ENCODE results near the gene TTLL9. TPM values are rescaled to one million over a fixed set of nuclear protein-coding genes. Genes with fewer than 3 reads are reported as not detected.

The TTLL9 gene
- total RNA-seq, 2 experiments from 2014 or later = not detected

GRCh38 chr20:31977080-31977479 lies 106.6 kb downstream of the TTLL9 start:
- POLR2A ChIA-PET = interaction anchor here (0.7 kb wide), 1 partner anchor 652 kb away, joined by 6 read pairs; no protein-coding TSS in a partner anchor
- TF ChIP-seq CTCF (IDR thresholded peaks at IDR 0.05) = no peak
- Mint-ChIP-seq H3K4me1 (ENCODE audit: low read depth) (no peaks in the 10 kb centered on the region), H3K9me3 (no peaks in the 10 kb centered on the region), H3K36me3 (ENCODE audit: low read depth) (no peaks in the 10 kb centered on the region), H3K27me3 (peaks cover 21% of the 10 kb centered on the region), H3K27ac (no peak overlapping the region), H3K4me3 (no peak overlapping the region)
- intact Hi-C loops (cut with micrococcal nuclease) = no loop called here
- CTCF ChIA-PET = no interaction called here
- DNase-seq (no peak), ATAC-seq (no peak)

- DNase-seq = no peak
- POLR2A ChIA-PET = interaction anchor here (0.6 to 0.8 kb wide), 2 partner anchors 10 to 305 kb away, joined by 3 to 4 read pairs; no protein-coding TSS in a partner anchor
- H3K36me3 Mint-ChIP-seq (ENCODE audit: low read depth) = no peaks in the 10 kb centered on the region
These were observed 109.4 kb downstream of the TTLL9 start for GRCh38 chr20:31979713-31980426.

GRCh38 chr20:31981784-31982183 lies 111.3 kb downstream of the TTLL9 start:
- ChIA-PET CTCF (no interaction called here), POLR2A (no interaction called here)
- intact Hi-C loops (cut with micrococcal nuclease) = no loop called here
- no peak overlapping the region for H3K27ac Mint-ChIP-seq
- no peaks in the 10 kb centered on the region for H3K4me1 Mint-ChIP-seq (ENCODE audit: low read depth)
- peaks cover 11% of the 10 kb centered on the region for H3K27me3 Mint-ChIP-seq
- no peak for TF ChIP-seq CTCF (IDR thresholded peaks at IDR 0.05)
- H3K4me3 Mint-ChIP-seq = no peak overlapping the region
- no peak for DNase-seq
- H3K9me3 Mint-ChIP-seq = no peaks in the 10 kb centered on the region
- H3K36me3 Mint-ChIP-seq (ENCODE audit: low read depth) = no peaks in the 10 kb centered on the region
- ATAC-seq = no peak

More at GRCh38 chr20:31979713-31980426, 109.4 kb downstream of the TTLL9 start:
- Mint-ChIP-seq H3K4me1 (ENCODE audit: low read depth) (no peaks in the 10 kb centered on the region), H3K27ac (no peak overlapping the region), H3K9me3 (no peaks in the 10 kb centered on the region), H3K4me3 (no peak overlapping the region), H3K27me3 (peaks cover 16% of the 10 kb centered on the region)
- no peak for TF ChIP-seq CTCF (IDR thresholded peaks at IDR 0.05)
- CTCF ChIA-PET = no interaction called here
- intact Hi-C loops (cut with micrococcal nuclease) = no loop called here
- ATAC-seq = no peak

GRCh38 chr20:31984981-31985471 lies 114.6 kb downstream of the TTLL9 start:
- no peaks in the 10 kb centered on the region for H3K36me3 Mint-ChIP-seq (ENCODE audit: low read depth)
- H3K9me3 Mint-ChIP-seq = no peaks in the 10 kb centered on the region
- DNase-seq (no peak), ATAC-seq (no peak)
- H3K4me1 Mint-ChIP-seq (ENCODE audit: low read depth) = peaks cover 5% of the 10 kb centered on the region
- no peak for TF ChIP-seq CTCF (IDR thresholded peaks at IDR 0.05)
- intact Hi-C loops (cut with micrococcal nuclease) = no loop called here
- no peak overlapping the region for H3K4me3 Mint-ChIP-seq
- CTCF ChIA-PET = no interaction called here
- peaks cover 4% of the 10 kb centered on the region for H3K27me3 Mint-ChIP-seq
- POLR2A ChIA-PET = no interaction called here
- no peak overlapping the region for H3K27ac Mint-ChIP-seq

- no peak for ATAC-seq
- Mint-ChIP-seq H3K9me3 (no peaks in the 10 kb centered on the region), H3K36me3 (ENCODE audit: low read depth) (no peaks in the 10 kb centered on the region), H3K4me3 (no peak overlapping the region), H3K4me1 (ENCODE audit: low read depth) (peaks cover 5% of the 10 kb centered on the region), H3K27me3 (no peaks in the 10 kb centered on the region), H3K27ac (no peak overlapping the region)
- no peak for DNase-seq
- TF ChIP-seq CTCF (IDR thresholded peaks at IDR 0.05) = no peak
- intact Hi-C loops (cut with micrococcal nuclease) = no loop called here
- ChIA-PET CTCF (no interaction called here), POLR2A (no interaction called here)
These were observed 117.3 kb downstream of the TTLL9 start for GRCh38 chr20:31987744-31988143.
